NCI-H1417 treated with DMSO at 0.1 percent for 48 hours (cell line): Measurements from ENCODE around the gene CCDC152.
"Not testable (repeated sequence)": the region's sequence is repeated elsewhere in the genome, so short reads cannot be mapped to it uniquely, and the experiment has no call there.

Experiments used
- DNase-seq: peaks from one replicate; lab custom pipeline; 2025; lab: John Stamatoyannopoulos, UW

The CCDC152 gene

GRCh38 chr5:42812620-42813019 is 56.0 kb downstream of the CCDC152 start:
- DNase-seq = no peak

GRCh38 chr5:42813533-42813932 is 56.9 kb downstream of the CCDC152 start:
- DNase-seq = no peak

DNA sequence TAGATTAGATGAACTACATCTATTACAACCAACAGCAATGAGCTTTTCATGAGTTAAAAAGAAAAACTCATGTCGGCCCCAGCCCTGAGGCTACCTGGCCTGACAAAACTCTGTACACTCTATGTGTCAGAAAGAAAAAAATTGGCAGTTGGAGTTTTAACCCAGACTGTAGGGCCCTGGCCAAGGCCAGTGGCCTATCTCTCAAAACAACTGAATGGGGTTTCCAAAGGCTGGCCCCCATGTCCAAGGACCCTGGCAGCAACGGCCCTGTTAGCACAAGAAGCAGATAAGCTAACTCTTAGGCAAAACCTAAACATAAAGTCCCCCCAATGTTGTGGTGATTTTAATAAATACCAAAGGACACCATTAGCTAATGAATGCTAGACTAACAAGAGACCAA is 59.9 kb downstream of the CCDC152 start:
- not testable (repeated sequence) for DNase-seq

DNA sequence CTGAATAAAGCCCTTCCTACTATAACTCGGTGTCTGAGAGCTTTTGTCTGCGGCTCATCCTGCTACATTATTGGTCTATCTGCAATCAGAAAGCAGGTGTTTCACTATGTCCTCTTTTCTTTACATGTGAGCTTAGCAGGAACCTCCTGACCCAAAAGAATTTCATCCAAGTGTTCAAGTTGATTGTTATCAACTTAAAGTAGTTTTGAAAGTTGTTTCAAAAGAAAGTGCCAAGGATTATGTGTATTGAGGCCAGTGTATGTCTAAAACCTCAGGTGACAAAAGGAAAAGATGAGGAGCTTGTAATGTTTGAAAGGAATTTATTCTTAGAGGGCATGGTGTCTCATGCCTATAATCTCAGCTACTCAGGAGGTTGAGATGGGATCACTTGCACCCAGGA is 63.1 kb downstream of the CCDC152 start:
- no peak for DNase-seq

- no peak for DNase-seq
These were observed 65.9 kb downstream of the CCDC152 start for GRCh38 chr5:42822548-42822947.

DNA sequence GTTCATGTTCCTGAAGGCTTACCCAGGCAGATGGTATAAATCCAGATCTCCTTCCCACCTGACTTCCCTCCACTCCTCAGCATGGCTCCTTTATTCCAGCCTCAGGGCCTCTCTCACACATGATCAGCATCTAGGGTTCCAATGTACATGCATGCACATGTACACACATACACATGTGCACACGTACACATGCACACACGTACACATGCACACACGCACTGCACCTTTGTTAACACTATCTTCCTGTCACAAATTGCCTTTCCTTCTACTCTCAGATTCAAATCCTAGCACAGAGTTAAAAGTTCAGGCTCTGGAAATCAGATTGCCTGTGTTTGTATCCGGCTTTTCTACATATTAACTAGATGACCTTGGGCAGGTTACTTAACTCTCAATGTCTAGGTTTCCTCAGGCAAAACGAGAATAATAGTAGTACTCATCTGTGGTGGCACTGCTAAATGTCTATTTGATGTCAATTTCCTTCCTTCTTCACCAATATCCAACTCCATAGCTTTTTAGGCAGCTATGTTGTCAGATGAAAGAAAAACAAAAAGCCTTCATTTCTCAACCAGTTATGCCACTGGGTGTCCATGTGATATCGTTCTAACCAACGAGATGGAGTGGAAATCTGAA is 67.8 kb downstream of the CCDC152 start:
- DNase-seq = no peak

DNA sequence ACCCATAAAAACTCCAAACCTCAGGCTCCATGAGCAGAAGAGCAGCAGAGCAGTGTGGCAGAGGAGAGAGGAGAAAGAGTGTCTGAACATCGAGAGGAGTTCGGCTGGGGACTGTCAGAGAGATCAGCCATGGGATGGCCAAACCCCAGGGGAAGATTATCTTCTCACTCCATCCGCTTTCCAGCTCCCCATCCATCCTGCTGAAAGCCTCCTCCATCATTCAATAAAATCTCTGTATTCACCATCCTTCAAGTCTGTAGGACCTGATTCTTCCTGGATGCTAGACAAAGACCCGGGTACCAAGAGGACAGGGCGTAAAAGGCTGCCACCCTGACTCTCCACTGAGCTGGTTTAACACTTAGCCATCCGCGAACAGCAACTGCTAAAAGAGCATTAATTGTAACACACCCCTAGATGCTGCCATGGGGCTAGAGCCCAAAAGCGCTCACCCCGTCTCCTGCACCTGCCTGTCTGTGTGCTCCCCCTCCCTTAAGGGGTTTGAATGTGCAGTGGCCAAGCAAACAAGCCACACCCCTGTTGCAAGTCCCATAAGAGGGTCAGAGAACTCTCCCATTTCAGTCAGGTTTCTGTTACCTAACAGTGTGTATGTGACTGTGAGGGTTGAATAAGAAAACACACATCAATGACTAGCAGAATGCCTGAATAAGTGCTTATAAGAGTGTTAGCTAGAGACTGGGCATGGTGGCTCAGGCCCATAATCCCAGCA is 69.0 kb downstream of the CCDC152 start:
- DNase-seq = no peak

- DNase-seq = no peak
These were observed 70.3 kb downstream of the CCDC152 start for GRCh38 chr5:42826757-42827515.

- DNase-seq = no peak
These were observed 72.1 kb downstream of the CCDC152 start for GRCh38 chr5:42828671-42829070.

GRCh38 chr5:42830924-42831323 is 74.3 kb downstream of the CCDC152 start:
- DNase-seq = no peak

DNA sequence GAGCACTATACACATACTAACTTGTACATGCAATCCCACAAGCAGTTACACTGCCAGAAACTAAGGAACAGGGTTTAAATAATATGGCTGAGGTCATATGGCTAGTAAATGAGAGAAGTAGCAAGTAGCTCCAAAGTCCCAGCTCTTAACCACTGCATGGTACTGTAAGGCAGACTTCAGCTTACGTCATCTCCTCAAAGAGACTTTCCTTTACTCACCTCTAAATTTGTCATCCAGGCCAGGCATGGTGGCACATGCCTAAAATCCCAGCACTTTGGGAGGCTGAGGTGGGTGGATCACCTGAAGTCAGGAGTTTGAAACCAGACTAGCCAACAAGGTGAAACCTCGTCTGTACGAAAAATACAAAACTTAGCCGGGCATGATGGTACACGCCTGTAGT is 75.4 kb downstream of the CCDC152 start:
- DNase-seq = no peak

GRCh38 chr5:42836070-42836769 is 79.6 kb downstream of the CCDC152 start:
- no peak for DNase-seq

DNA sequence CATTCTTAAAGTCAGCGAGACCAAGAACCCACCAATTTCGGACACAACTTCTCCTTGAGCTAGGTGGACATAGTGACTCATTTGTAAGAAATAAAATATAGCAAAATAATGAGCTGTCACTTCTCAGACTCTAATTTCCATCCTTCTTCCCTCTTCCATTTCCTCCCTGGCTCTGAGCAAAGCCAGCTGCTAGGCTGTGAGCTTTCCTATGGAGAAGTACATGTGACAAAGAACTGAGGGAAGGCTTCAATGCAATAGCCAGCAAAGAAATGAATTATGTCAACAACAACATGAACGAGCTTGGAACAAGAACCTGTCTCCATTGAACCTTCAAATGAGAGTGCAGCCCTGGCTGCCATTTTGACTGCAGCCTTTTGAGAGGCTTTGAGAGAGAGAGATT is 81.0 kb downstream of the CCDC152 start:
- DNase-seq = no peak

DNA sequence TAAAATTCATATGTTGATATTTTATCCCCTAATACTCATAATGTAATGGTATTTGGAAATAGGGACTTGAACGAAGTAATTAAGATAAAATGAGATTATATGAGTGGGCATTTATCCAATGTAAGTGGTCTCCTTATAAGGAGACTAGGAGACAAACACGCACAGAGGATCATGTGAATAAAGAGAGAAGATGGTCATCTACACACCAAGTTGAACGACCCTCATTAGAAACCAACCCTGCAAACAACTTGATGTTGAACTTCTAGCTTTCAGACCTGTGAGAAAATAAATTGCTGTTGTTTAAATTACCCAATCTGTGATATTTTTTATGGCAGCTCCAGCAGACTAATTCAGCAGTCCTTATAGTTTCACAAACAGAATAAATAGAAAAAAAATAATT is 82.6 kb downstream of the CCDC152 start:
- DNase-seq = no peak

DNA sequence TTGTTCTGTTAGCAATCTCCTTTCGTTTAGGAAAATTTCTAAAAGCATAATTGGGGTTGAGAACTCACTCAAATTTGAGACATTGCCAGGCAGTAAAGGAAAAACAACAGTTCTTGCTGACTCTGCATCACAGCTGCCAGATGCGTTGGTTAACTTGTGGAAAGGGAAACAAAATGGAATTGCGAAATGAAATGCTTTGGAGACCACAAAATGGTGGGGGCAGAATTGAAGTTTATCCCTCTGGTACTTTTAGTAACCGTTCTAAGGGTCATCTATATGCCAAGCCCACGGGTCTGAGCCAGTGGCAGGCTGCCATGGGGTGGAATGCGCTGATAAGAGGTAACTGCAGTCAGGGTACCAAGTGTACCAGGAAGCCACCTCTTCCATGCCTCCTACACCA is 83.7 kb downstream of the CCDC152 start:
- no peak for DNase-seq

- DNase-seq = no peak
These were observed 84.4 kb downstream of the CCDC152 start for GRCh38 chr5:42840842-42841567.

GRCh38 chr5:42842921-42843641 is 86.5 kb downstream of the CCDC152 start:
- no peak for DNase-seq

GRCh38 chr5:42843675-42844292 is 87.2 kb downstream of the CCDC152 start:
- DNase-seq = no peak

DNA sequence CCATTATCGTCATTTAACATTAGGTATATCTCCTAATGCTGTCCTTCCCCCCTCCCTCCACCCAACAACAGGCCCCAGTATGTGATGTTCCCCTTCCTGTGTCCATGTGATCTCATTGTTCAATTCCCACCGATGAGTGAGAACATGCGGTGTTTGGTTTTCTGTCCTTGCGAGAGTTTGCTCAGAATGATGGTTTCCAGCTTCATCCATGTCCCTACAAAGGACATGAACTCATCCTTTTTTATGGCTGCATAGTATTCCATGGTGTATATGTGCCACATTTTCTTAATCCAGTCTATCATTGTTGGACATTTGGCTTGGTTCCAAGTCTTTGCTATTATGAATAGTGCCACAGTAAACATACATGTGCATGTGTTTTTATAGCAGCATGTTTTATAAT is 87.8 kb downstream of the CCDC152 start:
- not testable (repeated sequence) for DNase-seq

DNA sequence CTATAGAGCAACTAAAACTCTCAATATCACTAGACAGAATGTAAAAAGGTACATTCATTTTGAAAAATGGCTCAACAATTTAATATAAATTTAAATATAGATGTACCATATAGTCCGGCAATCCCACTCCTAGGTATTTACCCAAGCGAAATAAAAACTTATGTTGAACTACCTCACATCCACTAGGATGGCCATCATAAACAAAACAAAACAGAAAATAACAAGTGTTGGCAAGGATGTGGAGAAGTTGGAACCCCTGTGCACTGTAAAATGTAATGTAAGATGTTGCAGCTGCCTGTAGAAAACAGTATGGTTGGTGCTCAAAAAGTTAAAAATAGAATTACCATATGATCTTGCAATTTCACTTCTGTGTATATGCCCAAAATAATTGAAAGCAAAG is 91.9 kb downstream of the CCDC152 start:
- DNase-seq = no peak

DNA sequence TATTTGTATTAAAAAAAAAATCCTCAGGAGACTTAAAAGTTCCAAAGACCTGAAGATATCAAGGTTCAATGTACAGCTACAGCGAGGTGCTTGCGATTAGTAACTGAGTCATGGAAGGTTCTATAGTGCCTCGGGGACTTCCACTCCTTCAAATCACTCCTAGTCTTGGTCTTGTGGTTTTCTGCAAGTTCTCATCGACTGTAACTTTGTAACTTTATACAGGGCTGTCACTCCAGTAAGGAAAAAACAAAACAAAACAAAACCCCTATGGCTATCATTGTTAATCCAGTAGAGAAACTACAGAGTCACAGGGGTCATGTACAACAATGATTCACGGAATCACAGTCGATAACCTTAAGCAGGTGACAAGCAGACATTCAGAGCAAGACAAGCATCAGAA is 94.9 kb downstream of the CCDC152 start:
- DNase-seq = no peak
